CD14-positive monocyte (primary cell): ENCODE results near the gene CNTNAP5. TPM values are rescaled to one million over a fixed set of nuclear protein-coding genes. Genes with fewer than 3 reads are reported as not detected.

ENCODE experiments used
- DNase-seq, 3 donors: peaks; one replicate each; pipeline ENCODE4 v3.0.0-alpha.2; 2011 to 2022
- H2AFZ ChIP-seq: 2 replicates; pipeline ENCODE4 v1.6.0; 2012; ENCODE audit warnings: mild to moderate bottlenecking, low read depth, low read length, inconsistent platforms; ENCODE audit not compliant: insufficient read depth, poor library complexity, severe bottlenecking
- H3K27ac ChIP-seq, 2 donors: 1 replicate in 1 of 2; 2 replicates in 1 of 2; pipeline ENCODE4 v1.5.1; 2012 to 2013; ENCODE audit warnings: low read length in 2 of 2, control low read depth in 1 of 2, inconsistent platforms in 1 of 2, low read depth in 1 of 2, mild to moderate bottlenecking in 1 of 2
- H3K27me3 ChIP-seq, 2 donors: one replicate each; pipeline versions ENCODE4 v1.6.0 to v1.6.1; 2011 to 2013; ENCODE audit warnings: low read length in 2 of 2; ENCODE audit not compliant: control insufficient read depth in 2 of 2, insufficient read depth in 2 of 2
- H3K36me3 ChIP-seq, 2 donors: replicated peaks in 1 of 2; 1 replicate in 1 of 2; 2 replicates in 1 of 2; pipeline versions ENCODE4 v1.5.1 to v1.6.1; 2012 to 2013; ENCODE audit warnings: low read length in 2 of 2, control low read depth in 1 of 2, inconsistent platforms in 1 of 2, mild to moderate bottlenecking in 1 of 2; ENCODE audit not compliant: insufficient read depth in 2 of 2, control insufficient read depth in 1 of 2
- H3K4me1 ChIP-seq, 2 donors: 1 replicate in 1 of 2; 2 replicates in 1 of 2; pipeline versions ENCODE4 v1.5.1 to v1.6.1; 2012 to 2013; ENCODE audit warnings: low read length in 2 of 2, control low read depth in 1 of 2, inconsistent platforms in 1 of 2, mild to moderate bottlenecking in 1 of 2, moderate library complexity in 1 of 2; ENCODE audit not compliant: insufficient read depth in 2 of 2, control insufficient read depth in 1 of 2
- H3K4me2 ChIP-seq: replicated peaks from 2 replicates; pipeline ENCODE3; 2012; ENCODE audit warnings: low read length, moderate library complexity, mild to moderate bottlenecking; ENCODE audit not compliant: poor library complexity, severe bottlenecking; ENCODE audit errors: extremely low read depth
- H3K4me3 ChIP-seq, 3 experiments: fragments of 200-600 bp in 1 of 3; sonication (generic) in 1 of 3; replicated peaks in 1 of 3; 1 replicate in 2 of 3; 2 replicates in 1 of 3; pipeline ENCODE4 v1.5.1; 2011 to 2013; ENCODE audit warnings: low read length in 3 of 3, mild to moderate bottlenecking in 3 of 3, control low read depth in 2 of 3, low read depth in 2 of 3, inconsistent platforms in 1 of 3, moderate library complexity in 1 of 3
- H3K79me2 ChIP-seq: 2 replicates; pipeline ENCODE4 v1.6.0; 2012; ENCODE audit warnings: mild to moderate bottlenecking, control low read depth, inconsistent platforms, low read length, moderate library complexity; ENCODE audit not compliant: insufficient read depth
- H3K9ac ChIP-seq: 2 replicates; pipeline ENCODE4 v1.6.0; 2017; ENCODE audit warnings: low read length, mild to moderate bottlenecking; ENCODE audit not compliant: insufficient read depth, poor library complexity, severe bottlenecking
- H3K9me3 ChIP-seq, 2 donors: replicated peaks in 1 of 2; 1 replicate in 1 of 2; 2 replicates in 1 of 2; pipeline versions ENCODE4 v1.5.1 to v1.6.1; 2012 to 2013; ENCODE audit warnings: low read length in 2 of 2, control low read depth in 1 of 2; ENCODE audit not compliant: control insufficient read depth in 1 of 2, insufficient read depth in 1 of 2
- H4K20me1 ChIP-seq: 2 replicates; pipeline ENCODE4 v1.6.0; 2012; ENCODE audit warnings: mild to moderate bottlenecking, low read length, control low read depth, moderate library complexity; ENCODE audit not compliant: insufficient read depth
- H3K27ac Mint-ChIP-seq, 7 donors: one replicate each; pipeline ENCODE4 v1.8.0; 2020; ENCODE audit warnings: mild to moderate bottlenecking in 7 of 7, mixed read lengths in 7 of 7, moderate library complexity in 6 of 7, inconsistent platforms in 2 of 7
- H3K27me3 Mint-ChIP-seq, 3 donors: one replicate each; pipeline ENCODE4 v1.8.0; 2021 to 2022; ENCODE audit warnings: low read depth in 3 of 3, mild to moderate bottlenecking in 3 of 3, mixed read lengths in 3 of 3, moderate library complexity in 3 of 3, inconsistent platforms in 1 of 3
- H3K36me3 Mint-ChIP-seq, 2 donors: one replicate each; pipeline ENCODE4 v1.8.0; 2020; ENCODE audit warnings: mixed read lengths in 2 of 2, inconsistent platforms in 1 of 2, mild to moderate bottlenecking in 1 of 2
- H3K4me1 Mint-ChIP-seq: one replicate; pipeline ENCODE4 v1.8.0; 2020; ENCODE audit warnings: mild to moderate bottlenecking, mixed read lengths
- H3K4me3 Mint-ChIP-seq, 2 donors: one replicate each; pipeline ENCODE4 v1.8.0; 2020; ENCODE audit warnings: mild to moderate bottlenecking in 2 of 2, mixed read lengths in 2 of 2, moderate library complexity in 1 of 2
- H3K9me3 Mint-ChIP-seq, 7 donors: one replicate each; pipeline ENCODE4 v1.8.0; 2020 to 2022; ENCODE audit warnings: mixed read lengths in 7 of 7, mild to moderate bottlenecking in 6 of 7, moderate library complexity in 6 of 7, inconsistent platforms in 2 of 7
- CTCF ChIP-seq: fragments of 200-600 bp; IDR thresholded peaks from one replicate; pipeline ENCODE4 v1.8.0; 2022; ENCODE audit warnings: antibody characterized with exemption, mild to moderate bottlenecking
- WGBS: methylation state at CpG from one replicate; pipeline ENCODE4 v1.1.5; 2013; ENCODE audit warnings: missing lambda C conversion rate; ENCODE audit not compliant: insufficient coverage; 5-methylcytosine and 5-hydroxymethylcytosine counted together
- intact Hi-C, 2 donors: fragments of 100-400 bp; cut with micrococcal nuclease; formaldehyde crosslinking; loops; one replicate each; pipeline versions ENCODE4 v1.15.0 to v1.15.1; 2023
- polyA plus RNA-seq, 3 donors: library from polyadenylated mRNA; depleted of rRNA in 1 of 3; unstranded in 2 of 3; stranded (reverse) in 1 of 3; fragments of 300-500 nt in 2 of 3; fragments of >200 nt in 1 of 3; fragmentation: Illumina TruSeq in 2 of 3; gene quantifications; 1 replicate in 2 of 3; 2 replicates in 1 of 3; pipeline ENCODE4 v1.2.3, GENCODE V29; 2012 to 2021

The CNTNAP5 gene
- polyA plus RNA-seq, 3 donors: not detected

- no peaks in the 10 kb centered on the region for H3K36me3 Mint-ChIP-seq
- Histone ChIP-seq H3K79me2 (no peaks in the 10 kb centered on the region), H2AFZ (no peak overlapping the region), H3K9me3 (peaks cover 1 to 7% of the 10 kb centered on the region in 2 donors), H3K27me3 (no peaks in the 10 kb centered on the region), H3K36me3 (no peaks in the 10 kb centered on the region), H3K4me2 (no peak overlapping the region), H3K27ac (no peak overlapping the region), H3K4me3 (no peak overlapping the region), H4K20me1 (no peaks in the 10 kb centered on the region), H3K4me1 (no peaks in the 10 kb centered on the region), H3K9ac (no peak overlapping the region)
- H3K4me1 Mint-ChIP-seq: no peaks in the 10 kb centered on the region
- 100% methylated on average over 1 of the region's 2 CpGs for WGBS
- no peak for TF ChIP-seq CTCF
- peaks cover 0 to 9% (median 6%) of the 10 kb centered on the region in 7 donors for H3K9me3 Mint-ChIP-seq
- intact Hi-C loops: no loop called here
- no peak overlapping the region for H3K4me3 Mint-ChIP-seq
- H3K27ac Mint-ChIP-seq: no peak overlapping the region
- no peak for DNase-seq
- no peaks in the 10 kb centered on the region for H3K27me3 Mint-ChIP-seq
These were observed 67.6 kb downstream of the CNTNAP5 start for GRCh38 chr2:124092651-124093050.

GRCh38 chr2:124104914-124105313, 79.8 kb downstream of the CNTNAP5 start:
- Mint-ChIP-seq H3K36me3 (no peaks in the 10 kb centered on the region), H3K4me3 (no peak overlapping the region), H3K9me3 (peaks cover 0 to 7% (median 2%) of the 10 kb centered on the region in 7 donors), H3K27me3 (no peaks in the 10 kb centered on the region), H3K27ac (no peak overlapping the region), H3K4me1 (no peaks in the 10 kb centered on the region)
- no peaks in the 10 kb centered on the region for H3K4me1 ChIP-seq
- intact Hi-C loops: no loop called here
- no peak for DNase-seq
- peaks cover 0 to 7% of the 10 kb centered on the region in 2 donors for H3K9me3 ChIP-seq
- H3K27me3 ChIP-seq: no peaks in the 10 kb centered on the region
- H3K4me2 ChIP-seq: no peak overlapping the region
- no peak overlapping the region for H3K4me3 ChIP-seq
- 85% methylated on average over 1 of the region's 1 CpG for WGBS
- H3K36me3 ChIP-seq: no peaks in the 10 kb centered on the region
- TF ChIP-seq CTCF: no peak
- H3K27ac ChIP-seq: no peak overlapping the region
- H3K79me2 ChIP-seq: no peaks in the 10 kb centered on the region
- no peak overlapping the region for H2AFZ ChIP-seq
- no peak overlapping the region for H3K9ac ChIP-seq
- H4K20me1 ChIP-seq: no peaks in the 10 kb centered on the region
